ENCODE measurements around the gene RHOV. TPM values are rescaled to one million over a fixed set of nuclear protein-coding genes. Genes with fewer than 3 reads are reported as not detected.
A peak's percentile ranks its signal among the peaks of the same experiment; 100 is the strongest.

Gene RHOV
- total and polyA plus RNA-seq, 7 donors: 0.10 to 0.23 TPM; not detected in 5

GRCh38 chr15:40872791-40873693 lies 992 bp downstream of the RHOV start:
- H3K4me3 ChIP-seq: peak overlapping the region; percentile 70
- peaks cover 0 to 16% (median 6%) of the 10 kb centered on the region in 3 donors for H3K27me3 ChIP-seq (ENCODE audit: insufficient read depth in 3 of 3, low read length in 2 of 3)
- no peak overlapping the region for H3K27ac ChIP-seq
- intact Hi-C loops (cut with DNase I): no loop called here
- H3K4me1 ChIP-seq: peaks cover 4% of the 10 kb centered on the region
- WGBS, 3 donors: 45 to 49% (median 47%) methylated on average over 33 of the region's 33 CpGs
- ATAC-seq (no peak), DNase-seq (no peak)
- TF ChIP-seq, protein P1, sequence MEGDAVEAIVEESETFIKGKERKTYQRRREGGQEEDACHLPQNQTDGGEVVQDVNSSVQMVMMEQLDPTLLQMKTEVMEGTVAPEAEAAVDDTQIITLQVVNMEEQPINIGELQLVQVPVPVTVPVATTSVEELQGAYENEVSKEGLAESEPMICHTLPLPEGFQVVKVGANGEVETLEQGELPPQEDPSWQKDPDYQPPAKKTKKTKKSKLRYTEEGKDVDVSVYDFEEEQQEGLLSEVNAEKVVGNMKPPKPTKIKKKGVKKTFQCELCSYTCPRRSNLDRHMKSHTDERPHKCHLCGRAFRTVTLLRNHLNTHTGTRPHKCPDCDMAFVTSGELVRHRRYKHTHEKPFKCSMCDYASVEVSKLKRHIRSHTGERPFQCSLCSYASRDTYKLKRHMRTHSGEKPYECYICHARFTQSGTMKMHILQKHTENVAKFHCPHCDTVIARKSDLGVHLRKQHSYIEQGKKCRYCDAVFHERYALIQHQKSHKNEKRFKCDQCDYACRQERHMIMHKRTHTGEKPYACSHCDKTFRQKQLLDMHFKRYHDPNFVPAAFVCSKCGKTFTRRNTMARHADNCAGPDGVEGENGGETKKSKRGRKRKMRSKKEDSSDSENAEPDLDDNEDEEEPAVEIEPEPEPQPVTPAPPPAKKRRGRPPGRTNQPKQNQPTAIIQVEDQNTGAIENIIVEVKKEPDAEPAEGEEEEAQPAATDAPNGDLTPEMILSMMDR (IDR thresholded peaks at IDR 0.05): no peak
- no peaks in the 10 kb centered on the region for H3K9me3 ChIP-seq
- no peaks in the 10 kb centered on the region for H3K36me3 ChIP-seq (ENCODE audit: insufficient read depth in 1 of 2, low read depth in 1 of 2)

GRCh38 chr15:40871749-40872617 lies 2.1 kb downstream of the RHOV start:
- Histone ChIP-seq H3K27ac (no peak overlapping the region), H3K9me3 (no peaks in the 10 kb centered on the region), H3K27me3 (ENCODE audit: insufficient read depth in 3 of 3, low read length in 2 of 3) (peaks cover 0 to 16% (median 6%) of the 10 kb centered on the region in 3 donors), H3K36me3 (ENCODE audit: insufficient read depth in 1 of 2, low read depth in 1 of 2) (no peaks in the 10 kb centered on the region), H3K4me1 (peaks cover 4% of the 10 kb centered on the region), H3K4me3 (no peak overlapping the region)
- TF ChIP-seq, protein P1 (IDR thresholded peaks at IDR 0.05): no peak
- 86 to 92% (median 89%) methylated on average over 12 to 13 of the region's 13 CpGs for WGBS, 3 donors
- ATAC-seq (no peak), DNase-seq (no peak)
- intact Hi-C loops (cut with DNase I): no loop called here

- ATAC-seq: no peak
- WGBS, 3 donors: 100% methylated on average over 1 of the region's 1 CpG
- no peaks in the 10 kb centered on the region for H3K9me3 ChIP-seq
- no peak overlapping the region for H3K27ac ChIP-seq
- intact Hi-C loops (cut with DNase I): no loop called here
- no peaks in the 10 kb centered on the region for H3K36me3 ChIP-seq (ENCODE audit: insufficient read depth in 1 of 2, low read depth in 1 of 2)
- no peak overlapping the region for H3K4me3 ChIP-seq
- H3K4me1 ChIP-seq: peaks cover 4% of the 10 kb centered on the region
- no peak for DNase-seq
- peaks cover 0 to 16% (median 8%) of the 10 kb centered on the region in 3 donors for H3K27me3 ChIP-seq (ENCODE audit: insufficient read depth in 3 of 3, low read length in 2 of 3)
- TF ChIP-seq, protein P1 (IDR thresholded peaks at IDR 0.05): no peak
Measured at GRCh38 chr15:40870716-40871115, 3.3 kb downstream of the RHOV start.

DNA sequence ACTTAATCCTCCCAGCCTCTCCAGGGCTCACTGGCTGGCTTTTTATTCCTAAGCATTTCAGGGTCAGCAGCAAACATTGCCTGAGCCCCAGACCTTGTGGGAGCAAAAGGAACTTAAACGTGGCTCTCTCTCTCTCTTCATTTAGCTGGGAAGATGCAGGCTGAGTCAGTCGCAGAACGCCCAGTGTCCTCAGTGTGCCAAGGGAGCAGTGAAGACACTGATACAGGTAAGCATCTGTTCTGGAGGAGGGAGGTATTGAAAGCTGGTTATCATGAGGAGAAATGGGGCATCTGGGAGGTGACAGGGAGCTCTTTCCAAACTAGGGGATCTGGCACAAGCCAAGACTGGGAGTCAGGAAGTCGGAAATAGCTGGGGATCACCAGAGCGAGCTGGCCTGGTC lies 4.3 kb downstream of the RHOV start:
- Histone ChIP-seq H3K36me3 (ENCODE audit: insufficient read depth in 1 of 2, low read depth in 1 of 2) (no peaks in the 10 kb centered on the region), H3K9me3 (no peaks in the 10 kb centered on the region), H3K4me1 (peaks cover 4% of the 10 kb centered on the region), H3K27ac (no peak overlapping the region), H3K27me3 (ENCODE audit: insufficient read depth in 3 of 3, low read length in 2 of 3) (peaks cover 0 to 16% (median 8%) of the 10 kb centered on the region in 3 donors), H3K4me3 (no peak overlapping the region)
- intact Hi-C loops (cut with DNase I): no loop called here
- no peak for DNase-seq
- ATAC-seq: no peak
- TF ChIP-seq, protein P1 (IDR thresholded peaks at IDR 0.05): no peak
- 70 to 74% (median 71%) methylated on average over 5 of the region's 5 CpGs for WGBS, 3 donors

Data from psoas muscle (tissue), 8 donors.